Fibroblast of lung (primary cell): ENCODE data around the gene CRIP1. TPM values are rescaled to one million over a fixed set of nuclear protein-coding genes. Genes with fewer than 3 reads are reported as not detected.

Experiments
- DNase-seq, 2 donors: peaks; one replicate each; pipeline versions ENCODE4 v3.0.0 to v3.0.0-alpha.2; 2010; ENCODE audit warnings: low read depth in 2 of 2
- H2AFZ ChIP-seq: 2 replicates; pipeline ENCODE4 v1.5.1; 2012; ENCODE audit warnings: low read length, control low read depth, inconsistent platforms
- H3K27ac ChIP-seq: 2 replicates; pipeline ENCODE4 v1.5.1; 2011; ENCODE audit warnings: low read length, control low read depth; ENCODE audit not compliant: insufficient read depth
- H3K27me3 ChIP-seq: 2 replicates; pipeline ENCODE4 v1.5.1; 2011; ENCODE audit warnings: mild to moderate bottlenecking, low read length; ENCODE audit not compliant: control insufficient read depth, insufficient read depth
- H3K36me3 ChIP-seq: 2 replicates; pipeline ENCODE4 v1.5.1; 2011; ENCODE audit warnings: low read length; ENCODE audit not compliant: control insufficient read depth, insufficient read depth
- H3K4me1 ChIP-seq: 2 replicates; pipeline ENCODE4 v1.5.1; 2011; ENCODE audit warnings: low read length; ENCODE audit not compliant: control insufficient read depth, insufficient read depth; ENCODE audit errors: extremely low read depth
- H3K4me2 ChIP-seq: 2 replicates; pipeline ENCODE4 v1.5.1; 2011; ENCODE audit warnings: low read length, control low read depth; ENCODE audit not compliant: insufficient read depth; ENCODE audit errors: extremely low read depth
- H3K4me3 ChIP-seq, 4 experiments: fragments of 200-600 bp in 1 of 4; sonication (generic) in 1 of 4; replicated peaks in 1 of 4; 2 replicates each; pipeline ENCODE4 v1.5.1; 2011 to 2016; ENCODE audit warnings: low read length in 4 of 4, low read depth in 3 of 4, mild to moderate bottlenecking in 3 of 4, control low read depth in 2 of 4, inconsistent platforms in 1 of 4, mixed read lengths in 1 of 4; ENCODE audit not compliant: insufficient read depth in 1 of 4; ENCODE audit errors: control extremely low read depth in 1 of 4
- H3K79me2 ChIP-seq: 2 replicates; pipeline ENCODE4 v1.5.1; 2012; ENCODE audit warnings: mild to moderate bottlenecking, low read length, inconsistent platforms; ENCODE audit not compliant: control insufficient read depth, insufficient read depth
- H3K9ac ChIP-seq: 2 replicates; pipeline ENCODE4 v1.5.1; 2011; ENCODE audit warnings: mild to moderate bottlenecking, low read length, control low read depth; ENCODE audit not compliant: insufficient read depth
- H3K9me3 ChIP-seq: 2 replicates; pipeline ENCODE4 v1.5.1; 2012; ENCODE audit warnings: low read depth, low read length; ENCODE audit not compliant: control insufficient read depth, insufficient read depth
- H4K20me1 ChIP-seq: 2 replicates; pipeline ENCODE4 v1.5.1; 2011; ENCODE audit warnings: low read length; ENCODE audit not compliant: control insufficient read depth, insufficient read depth; ENCODE audit errors: extremely low read depth
- CTCF ChIP-seq, 2 donors: IDR thresholded peaks in 1 of 2; conservative IDR thresholded peaks in 1 of 2; 1 replicate in 1 of 2; 2 replicates in 1 of 2; pipeline ENCODE4 v1.5.1; 2011 to 2012; ENCODE audit warnings: low read length in 2 of 2, control low read depth in 1 of 2, inconsistent platforms in 1 of 2, low read depth in 1 of 2, mild to moderate bottlenecking in 1 of 2
- EZH2 ChIP-seq: IDR thresholded peaks from 2 replicates; pipeline ENCODE4 v1.5.1; 2012; ENCODE audit warnings: low read length, control low read depth, mild to moderate bottlenecking; ENCODE audit errors: missing control alignments
- polyA plus RNA-seq, 2 donors: library from polyadenylated mRNA; depleted of rRNA in 1 of 2; stranded (reverse) in 1 of 2; unstranded in 1 of 2; fragments of >200 nt; gene quantifications; 2 replicates each; pipeline ENCODE4 v1.2.1, GENCODE V29; 2011 to 2012; ENCODE audit warnings: missing spikeins in 1 of 2
- total RNA-seq: library from RNA; depleted of rRNA; stranded (reverse); fragments of >200 nt; gene quantifications from 2 replicates; pipeline ENCODE4 v1.2.1, GENCODE V29; 2014

CRIP1 gene
- total and polyA plus RNA-seq, 2 donors (not counting 1 experiment from before 2014, with no cell fraction given) = 2.5 to 3.0 TPM

DNA sequence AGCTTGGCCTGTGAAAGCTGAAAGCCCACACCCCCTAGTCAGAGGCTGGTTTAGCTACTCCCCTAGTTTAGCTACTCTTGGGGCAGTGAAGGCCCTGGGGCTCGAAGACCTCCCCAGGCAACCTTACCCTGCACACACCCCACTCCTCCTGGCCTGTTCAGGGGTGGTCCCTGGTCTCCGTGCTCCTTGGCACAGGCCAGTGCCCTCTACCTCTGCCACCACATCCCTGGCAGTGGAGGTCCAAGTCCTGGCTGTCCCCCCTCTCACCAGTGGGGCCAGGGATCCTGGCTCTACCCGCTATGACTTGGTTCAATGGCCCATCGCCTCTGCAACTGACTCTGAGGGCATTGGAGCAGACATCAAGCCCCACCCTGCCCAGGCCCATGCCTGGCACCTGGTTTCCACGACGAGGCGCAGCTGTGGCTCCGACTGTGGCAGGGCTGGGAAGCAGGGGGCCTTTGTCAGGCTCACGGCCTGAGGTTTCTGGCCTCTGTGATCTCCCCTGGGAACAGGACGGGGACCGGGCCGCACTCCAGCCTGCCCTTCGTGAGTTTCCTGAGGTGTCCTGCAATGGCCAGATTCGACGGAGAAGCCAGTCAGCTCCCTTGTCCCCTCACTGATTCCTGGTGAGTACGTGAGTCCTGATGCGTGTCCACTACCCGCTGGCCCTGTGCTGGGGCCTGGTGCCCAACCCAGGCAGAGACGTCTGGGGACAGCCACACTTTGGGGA lies 45.4 kb downstream of the CRIP1 start:
- Histone ChIP-seq H2AFZ (no peak overlapping the region), H3K9ac (no peak overlapping the region), H3K4me1 (no peaks in the 10 kb centered on the region), H3K4me2 (no peak overlapping the region), H3K27ac (no peak overlapping the region), H3K9me3 (no peaks in the 10 kb centered on the region), H4K20me1 (no peaks in the 10 kb centered on the region), H3K36me3 (no peaks in the 10 kb centered on the region), H3K27me3 (peaks cover 2% of the 10 kb centered on the region), H3K4me3 (no peak overlapping the region), H3K79me2 (no peaks in the 10 kb centered on the region)
- DNase-seq = no peak
- TF ChIP-seq CTCF (conservative IDR thresholded peaks at IDR 0.05 in 1 of 2, IDR thresholded peaks at IDR 0.05 in 1 of 2; ENCODE audit: low read depth in 1 of 2, low read length in 2 of 2) (no peak), EZH2 (no peak)

DNA sequence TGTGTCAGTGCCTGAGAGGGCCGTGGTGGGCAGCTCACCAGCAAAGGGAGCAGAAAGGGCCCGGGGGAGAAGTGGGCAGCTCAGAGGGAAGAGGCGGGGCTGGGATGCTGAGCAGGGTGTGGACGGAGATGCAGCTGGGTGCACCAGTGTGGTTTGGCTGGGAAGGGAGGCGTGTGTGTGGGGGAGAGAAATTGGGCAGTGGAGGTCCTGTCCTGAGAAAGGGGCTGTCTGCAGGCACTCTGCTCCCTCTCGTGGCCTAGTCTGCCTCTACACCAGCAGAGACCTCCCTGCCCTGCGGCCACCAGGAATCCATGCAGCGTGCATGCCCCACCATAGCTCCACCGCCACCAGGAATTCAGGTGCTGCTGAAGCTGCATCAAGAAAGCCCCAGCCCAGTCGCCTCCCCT lies 46.1 kb downstream of the CRIP1 start:
- H3K4me1 ChIP-seq = no peaks in the 10 kb centered on the region
- H2AFZ ChIP-seq = no peak overlapping the region
- no peak overlapping the region for H3K4me3 ChIP-seq
- no peak overlapping the region for H3K27ac ChIP-seq
- peaks cover 2% of the 10 kb centered on the region for H3K27me3 ChIP-seq
- no peak for TF ChIP-seq EZH2
- peak; percentile 25 to 48 for TF ChIP-seq CTCF (conservative IDR thresholded peaks at IDR 0.05 in 1 of 2, IDR thresholded peaks at IDR 0.05 in 1 of 2; ENCODE audit: low read depth in 1 of 2, low read length in 2 of 2)
- H3K36me3 ChIP-seq = no peaks in the 10 kb centered on the region
- no peaks in the 10 kb centered on the region for H3K9me3 ChIP-seq
- no peaks in the 10 kb centered on the region for H4K20me1 ChIP-seq
- DNase-seq = peak; percentile 7 to 12
- no peak overlapping the region for H3K4me2 ChIP-seq
- H3K9ac ChIP-seq = no peak overlapping the region
- no peaks in the 10 kb centered on the region for H3K79me2 ChIP-seq

- DNase-seq = no peak
- Histone ChIP-seq H3K9me3 (no peaks in the 10 kb centered on the region), H3K9ac (no peak overlapping the region), H3K27ac (no peak overlapping the region), H3K4me2 (no peak overlapping the region), H3K79me2 (no peaks in the 10 kb centered on the region), H3K27me3 (peaks cover 2% of the 10 kb centered on the region), H2AFZ (no peak overlapping the region), H3K36me3 (no peaks in the 10 kb centered on the region), H3K4me1 (no peaks in the 10 kb centered on the region), H3K4me3 (no peak overlapping the region), H4K20me1 (no peaks in the 10 kb centered on the region)
- TF ChIP-seq EZH2 = no peak
- no peak for TF ChIP-seq CTCF (conservative IDR thresholded peaks at IDR 0.05 in 1 of 2, IDR thresholded peaks at IDR 0.05 in 1 of 2; ENCODE audit: low read depth in 1 of 2, low read length in 2 of 2)
Observed at GRCh38 chr14:105533391-105533790, 46.7 kb downstream of the CRIP1 start.
